ENCODE measurements around the gene ZNF483. TPM values are rescaled to one million over a fixed set of nuclear protein-coding genes. Genes with fewer than 3 reads are reported as not detected.

ZNF483 gene
- total and polyA plus RNA-seq, 2 of the 4 experiments (the other 2 are of a cell fraction) = 0.10 to 0.90 TPM

DNA sequence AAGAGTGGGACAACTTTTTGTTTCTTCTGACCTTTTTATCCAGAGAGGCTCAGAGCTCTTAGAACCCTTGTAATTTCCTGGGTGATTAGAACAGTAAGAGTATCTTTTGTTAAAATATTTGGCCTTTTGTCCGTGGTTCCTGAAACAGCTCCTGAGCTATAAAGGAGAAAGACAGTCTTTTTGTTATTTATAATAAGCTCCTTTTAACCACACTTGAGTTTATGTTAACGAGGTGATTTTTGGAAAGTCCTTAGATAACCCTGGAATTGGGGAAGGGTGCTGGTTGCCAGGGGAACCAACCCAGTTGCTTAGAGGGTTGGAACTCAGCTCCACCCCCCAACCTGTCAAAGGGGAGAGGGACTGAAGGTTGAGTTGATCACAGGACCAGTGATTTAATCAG, 4.8 kb downstream of the ZNF483 start:
- Histone ChIP-seq H3K9me3 (ENCODE audit: control insufficient read depth, insufficient read depth, low read length) (peaks cover 9% of the 10 kb centered on the region), H2AK5ac (ENCODE audit: low read depth, low read length) (no peak overlapping the region), H4K20me1 (ENCODE audit: insufficient read depth, low read length) (no peaks in the 10 kb centered on the region), H3K36me3 (ENCODE audit: control insufficient read depth, insufficient read depth, low read length) (no peaks in the 10 kb centered on the region), H2AFZ (replicated peaks; ENCODE audit: low read length, poor library complexity) (no peak overlapping the region), H3K27me3 (ENCODE audit: control insufficient read depth, insufficient read depth, low read length) (no peaks in the 10 kb centered on the region), H4K8ac (ENCODE audit: low read depth in 2 of 2, low read length in 2 of 2) (no peak overlapping the region), H3K4ac (ENCODE audit: low read depth, low read length) (no peak overlapping the region), H3K9me1 (ENCODE audit: insufficient read depth, low read length) (no peaks in the 10 kb centered on the region), H3K18ac (ENCODE audit: low read depth, low read length) (no peak overlapping the region), H2BK20ac (ENCODE audit: low read depth, low read length) (no peak overlapping the region), H2BK5ac (ENCODE audit: low read depth, low read length, poor library complexity, severe bottlenecking) (no peak overlapping the region), H3K9ac (ENCODE audit: low read depth, low read length) (no peak overlapping the region), H3K4me3 (ENCODE audit: insufficient read depth, low read depth, low read length) (no peak overlapping the region), H3K14ac (replicated peaks; ENCODE audit: low read depth, low read length) (no peak overlapping the region), H2AK9ac (replicated peaks; ENCODE audit: low read depth, low read length, poor library complexity) (no peak overlapping the region), H3K23ac (ENCODE audit: low read depth, low read length) (no peak overlapping the region), H2BK120ac (ENCODE audit: low read depth, low read length) (no peak overlapping the region), H2BK15ac (ENCODE audit: low read depth, low read length) (no peak overlapping the region), H4K5ac (ENCODE audit: low read depth, low read length) (no peak overlapping the region), H3K4me2 (ENCODE audit: low read depth, low read length) (no peak overlapping the region), H3K79me1 (ENCODE audit: low read depth in 1 of 2, low read length in 2 of 2) (peaks cover 0 to 6% of the 10 kb centered on the region in 2 experiments; a peak in 1 of 4 replicates), H3K27ac (ENCODE audit: insufficient read depth, low read length) (no peak overlapping the region), H3K4me1 (ENCODE audit: control insufficient read depth, insufficient read depth, low read length) (peaks cover 4% of the 10 kb centered on the region), H3K56ac (ENCODE audit: extremely low read depth, insufficient read depth, low read length) (no peak overlapping the region), H4K91ac (ENCODE audit: insufficient read depth, low read depth, low read length) (no peak overlapping the region)
- intact Hi-C loops (cut with micrococcal nuclease) (no loop called here), in situ Hi-C loops (cut with MboI; ENCODE audit: low sequenced_read_pairs) (no loop called here), dilution Hi-C loops (cut with HindIII; ENCODE audit: low sequenced_read_pairs, unreplicated experiment) (no loop called here)
- no TSS peak for BruUV-seq (replicated peaks)
- no peak for DNase-seq
- ChIA-PET CTCF (interaction anchor here (1.4 kb wide), 1 partner anchor 13 kb away, joined by 3 read pairs; no protein-coding TSS in a partner anchor), POLR2A (ENCODE audit: unreplicated experiment) (interaction anchor here (0.6 kb wide), 1 partner anchor 59 kb away, joined by 3 read pairs; no protein-coding TSS in a partner anchor)
- no peak for TF ChIP-seq RFX5 (IDR thresholded peaks at IDR 0.05; ENCODE audit: low read depth, low read length)
- TF ChIP-seq, protein P1, sequence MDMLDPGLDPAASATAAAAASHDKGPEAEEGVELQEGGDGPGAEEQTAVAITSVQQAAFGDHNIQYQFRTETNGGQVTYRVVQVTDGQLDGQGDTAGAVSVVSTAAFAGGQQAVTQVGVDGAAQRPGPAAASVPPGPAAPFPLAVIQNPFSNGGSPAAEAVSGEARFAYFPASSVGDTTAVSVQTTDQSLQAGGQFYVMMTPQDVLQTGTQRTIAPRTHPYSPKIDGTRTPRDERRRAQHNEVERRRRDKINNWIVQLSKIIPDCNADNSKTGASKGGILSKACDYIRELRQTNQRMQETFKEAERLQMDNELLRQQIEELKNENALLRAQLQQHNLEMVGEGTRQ (IDR thresholded peaks at IDR 0.05; ENCODE audit: low read depth, low read length) = no peak
- no peak for TF ChIP-seq FOS (IDR thresholded peaks at IDR 0.05; ENCODE audit: low read depth, low read length)
- no peak for TF ChIP-seq MAFK (IDR thresholded peaks at IDR 0.05; ENCODE audit: low read depth, low read length)
- TF ChIP-seq MXI1 (IDR thresholded peaks at IDR 0.05; ENCODE audit: borderline replicate concordance, low read depth, low read length) = no peak
- TF ChIP-seq NFE2L2 (IDR thresholded peaks at IDR 0.05; ENCODE audit: low read depth, low read length) = no peak
- TF ChIP-seq BHLHE40 (IDR thresholded peaks at IDR 0.05; ENCODE audit: low read depth, low read length) = no peak
- no peak for TF ChIP-seq ELK1 (IDR thresholded peaks at IDR 0.05; ENCODE audit: borderline replicate concordance, low read depth, low read length)
- TF ChIP-seq RCOR1 (IDR thresholded peaks at IDR 0.05; ENCODE audit: insufficient replicate concordance, low read length) = no peak
- TF ChIP-seq CTCF (conservative IDR thresholded peaks at IDR 0.05; ENCODE audit: low read depth, low read length) = no peak
- TF ChIP-seq RAD21 (IDR thresholded peaks at IDR 0.05; ENCODE audit: low read length) = no peak
- TF ChIP-seq CEBPB (IDR thresholded peaks at IDR 0.05; ENCODE audit: low read depth, low read length) = no peak
- no peak for ATAC-seq (ENCODE audit: low read depth)
- WGBS, 2 experiments (ENCODE audit: extremely low coverage in 2 of 2, insufficient read length in 1 of 2) = no CpG with 5 or more reads among the region's 2 CpGs

Measured in IMR-90 (cell line).